HEK293T (cell line): ENCODE results near the gene ACBD7.

Source experiments
- CTCF ChIA-PET: fragments of 350-600 bp; formaldehyde crosslinking; extraction: SDS; loops from one replicate; lab custom pipeline; 2021; ENCODE audit warnings: antibody characterized with exemption, inconsistent platforms; lab: Yijun Ruan, JAX
- POLR2A ChIA-PET: fragments of 350-600 bp; formaldehyde crosslinking; extraction: SDS; loops from one replicate; lab custom pipeline; 2020; ENCODE audit warnings: antibody characterized with exemption, inconsistent platforms; lab: Yijun Ruan, JAX
- DNase-seq: peaks from one replicate; pipeline ENCODE4 v3.0.0; 2012; ENCODE audit warnings: mixed read lengths; ENCODE audit errors: extremely low spot score
- ARNT ChIP-seq: fragments of 450-650 bp; IDR thresholded peaks from 2 replicates; pipeline ENCODE4 v1.6.1; 2017; ENCODE audit warnings: mild to moderate bottlenecking
- BHLHE40 ChIP-seq: fragments of 450-650 bp; IDR thresholded peaks from 2 replicates; pipeline ENCODE4 v1.6.1; 2016; ENCODE audit warnings: mild to moderate bottlenecking, moderate library complexity, borderline replicate concordance
- CTBP1 ChIP-seq: fragments of 450-650 bp; IDR thresholded peaks from 2 replicates; pipeline ENCODE4 v1.6.1; 2016; ENCODE audit warnings: borderline replicate concordance
- ELF4 ChIP-seq: fragments of 450-650 bp; IDR thresholded peaks from 2 replicates; pipeline ENCODE4 v1.6.1; 2017; ENCODE audit warnings: antibody characterized with exemption
- FOXA1 ChIP-seq: fragments of 450-650 bp; IDR thresholded peaks from 2 replicates; pipeline ENCODE4 v1.6.1; 2016; ENCODE audit warnings: mild to moderate bottlenecking
- FOXK2 ChIP-seq: fragments of 450-650 bp; IDR thresholded peaks from 2 replicates; pipeline ENCODE4 v1.6.1; 2016; ENCODE audit warnings: mild to moderate bottlenecking
- FOXM1 ChIP-seq: fragments of 450-650 bp; IDR thresholded peaks from 2 replicates; pipeline ENCODE4 v1.6.1; 2017; ENCODE audit warnings: mild to moderate bottlenecking, borderline replicate concordance
- HDGF ChIP-seq: fragments of 450-650 bp; IDR thresholded peaks from 2 replicates; pipeline ENCODE4 v1.6.1; 2017; ENCODE audit warnings: antibody characterized with exemption, borderline replicate concordance
- L3MBTL2 ChIP-seq: fragments of 450-650 bp; conservative IDR thresholded peaks from 2 replicates; pipeline ENCODE4 v1.6.1; 2016; ENCODE audit warnings: mild to moderate bottlenecking
- LEF1 ChIP-seq: fragments of 450-650 bp; IDR thresholded peaks from 2 replicates; pipeline ENCODE4 v1.6.1; 2017; ENCODE audit warnings: mild to moderate bottlenecking, borderline replicate concordance
- NFRKB ChIP-seq: fragments of 450-650 bp; IDR thresholded peaks from 2 replicates; pipeline ENCODE4 v1.6.1; 2016; ENCODE audit warnings: mild to moderate bottlenecking, moderate library complexity
- PKNOX1 ChIP-seq: fragments of 450-650 bp; IDR thresholded peaks from 2 replicates; pipeline ENCODE4 v1.6.1; 2016
- SP1 ChIP-seq: fragments of 450-650 bp; IDR thresholded peaks from 2 replicates; pipeline ENCODE4 v1.6.1; 2017
- SUZ12 ChIP-seq: fragments of 450-650 bp; IDR thresholded peaks from 2 replicates; pipeline ENCODE4 v1.6.1; 2016; ENCODE audit warnings: mild to moderate bottlenecking
- TARDBP ChIP-seq: fragments of 450-650 bp; IDR thresholded peaks from 2 replicates; pipeline ENCODE4 v1.6.1; 2016
- ZNF384 ChIP-seq: fragments of 450-650 bp; IDR thresholded peaks from 2 replicates; pipeline ENCODE4 v1.6.1; 2016

Gene ACBD7

GRCh38 chr10:15072358-15072757 is 16.2 kb downstream of the ACBD7 start:
- DNase-seq = no peak
- TF ChIP-seq FOXM1 (no peak), FOXA1 (no peak), TARDBP (no peak), ELF4 (no peak), FOXK2 (no peak), LEF1 (no peak), ZNF384 (no peak), L3MBTL2 (no peak)
- CTCF ChIA-PET = no interaction called here
- POLR2A ChIA-PET = no interaction called here

- POLR2A ChIA-PET = no interaction called here
- TF ChIP-seq HDGF (no peak), FOXK2 (no peak), SUZ12 (no peak), ZNF384 (no peak), L3MBTL2 (no peak), BHLHE40 (no peak), FOXM1 (no peak), FOXA1 (no peak), TARDBP (no peak), PKNOX1 (no peak)
- CTCF ChIA-PET = no interaction called here
- DNase-seq = no peak
Observed at GRCh38 chr10:15069230-15069629, 19.3 kb downstream of the ACBD7 start.

GRCh38 chr10:15068802-15069201 is 19.8 kb downstream of the ACBD7 start:
- ChIA-PET POLR2A (interaction anchor here (0.6 kb wide), 1 partner anchor 1243 kb away, joined by 3 read pairs; no protein-coding TSS in a partner anchor), CTCF (no interaction called here)
- no peak for DNase-seq
- TF ChIP-seq ELF4 (no peak), FOXM1 (no peak), NFRKB (no peak), BHLHE40 (no peak), LEF1 (no peak), L3MBTL2 (no peak)

- ChIA-PET POLR2A (no interaction called here), CTCF (no interaction called here)
- no peak for TF ChIP-seq FOXA1
- no peak for TF ChIP-seq ELF4
- no peak for TF ChIP-seq CTBP1
- no peak for TF ChIP-seq SUZ12
- no peak for TF ChIP-seq LEF1
- no peak for TF ChIP-seq HDGF
- TF ChIP-seq BHLHE40 = no peak
- no peak for TF ChIP-seq L3MBTL2
- TF ChIP-seq FOXK2 = no peak
- no peak for TF ChIP-seq ZNF384
- TF ChIP-seq FOXM1 = no peak
- TF ChIP-seq NFRKB = no peak
- no peak for TF ChIP-seq PKNOX1
- TF ChIP-seq TARDBP = no peak
- TF ChIP-seq SP1 = no peak
- TF ChIP-seq ARNT = no peak
- no peak for DNase-seq
Observed at GRCh38 chr10:15067154-15067553, 21.4 kb downstream of the ACBD7 start.

- ChIA-PET CTCF (no interaction called here), POLR2A (no interaction called here)
- DNase-seq = no peak
- no peak for TF ChIP-seq FOXK2
- TF ChIP-seq FOXA1 = no peak
- TF ChIP-seq ELF4 = no peak
- TF ChIP-seq SUZ12 = no peak
- TF ChIP-seq L3MBTL2 = no peak
- no peak for TF ChIP-seq BHLHE40
- no peak for TF ChIP-seq ARNT
- TF ChIP-seq LEF1 = no peak
- no peak for TF ChIP-seq FOXM1
- TF ChIP-seq TARDBP = no peak
- TF ChIP-seq HDGF = no peak
- no peak for TF ChIP-seq NFRKB
- TF ChIP-seq CTBP1 = no peak
- TF ChIP-seq SP1 = no peak
Observed at GRCh38 chr10:15060638-15061037, 27.9 kb downstream of the ACBD7 start.

- CTCF ChIA-PET = no interaction called here
- POLR2A ChIA-PET = no interaction called here
- no peak for DNase-seq
- TF ChIP-seq L3MBTL2 (no peak), TARDBP (no peak), FOXM1 (no peak), BHLHE40 (no peak), ARNT (no peak), FOXA1 (no peak), HDGF (no peak), SUZ12 (no peak), CTBP1 (no peak), PKNOX1 (no peak), ZNF384 (no peak)
Observed at GRCh38 chr10:15059914-15060313, 28.7 kb downstream of the ACBD7 start.

- ChIA-PET CTCF (no interaction called here), POLR2A (no interaction called here)
- TF ChIP-seq TARDBP = no peak
- DNase-seq = no peak
Observed at GRCh38 chr10:15058689-15059088, 29.9 kb downstream of the ACBD7 start.
